KMS-11 (cell line): Measurements from ENCODE around the gene OTOL1.
"Not testable (repeated sequence)": the region's sequence is repeated elsewhere in the genome, so short reads cannot be mapped to it uniquely, and the experiment has no call there.

Experiments used
- H2AFZ ChIP-seq: fragments of 200-600 bp; sonication (generic); 2 replicates; pipeline ENCODE4 v1.6.1; 2016; ENCODE audit warnings: antibody characterized with exemption, mixed run types, low read depth
- H3K27ac ChIP-seq: fragments of 200-600 bp; sonication (generic); 2 replicates; pipeline ENCODE4 v1.6.1; 2016; ENCODE audit warnings: mild to moderate bottlenecking, mixed run types
- H3K27me3 ChIP-seq: fragments of 200-600 bp; sonication (generic); 2 replicates; pipeline ENCODE4 v1.6.1; 2017; ENCODE audit warnings: mild to moderate bottlenecking, low read depth, mixed run types, moderate library complexity; ENCODE audit not compliant: insufficient read depth
- H3K36me3 ChIP-seq: fragments of 200-600 bp; sonication (generic); 2 replicates; pipeline ENCODE4 v1.6.1; 2017; ENCODE audit warnings: mild to moderate bottlenecking, mixed run types; ENCODE audit not compliant: insufficient read depth
- H3K4me1 ChIP-seq: fragments of 200-600 bp; sonication (generic); 2 replicates; pipeline ENCODE4 v1.6.1; 2016; ENCODE audit warnings: mild to moderate bottlenecking, low read depth, mixed run types; ENCODE audit not compliant: poor library complexity, severe bottlenecking
- H3K4me2 ChIP-seq: fragments of 200-600 bp; sonication (generic); 2 replicates; pipeline ENCODE4 v1.7.0; 2016; ENCODE audit warnings: mild to moderate bottlenecking, mixed run types
- H3K4me3 ChIP-seq: fragments of 200-600 bp; sonication (generic); IDR thresholded peaks from 2 replicates; pipeline ENCODE4 v1.6.1; 2017; ENCODE audit warnings: low read depth, low read length, mixed read lengths; ENCODE audit not compliant: insufficient read depth
- H3K79me2 ChIP-seq: fragments of 200-600 bp; sonication (generic); 2 replicates; pipeline ENCODE4 v1.6.1; 2016; ENCODE audit warnings: low read depth, mixed run types; ENCODE audit not compliant: insufficient read depth
- H3K9ac ChIP-seq: fragments of 200-600 bp; sonication (generic); 2 replicates; pipeline ENCODE4 v1.6.1; 2016; ENCODE audit warnings: mild to moderate bottlenecking, mixed run types
- H4K20me1 ChIP-seq: fragments of 200-600 bp; sonication (generic); 2 replicates; pipeline ENCODE4 v1.6.1; 2016; ENCODE audit warnings: mild to moderate bottlenecking, mixed run types; ENCODE audit not compliant: insufficient read depth
- TF ChIP-seq, protein P1 (sequence below): fragments of 200-600 bp; sonication (generic); conservative IDR thresholded peaks from 2 replicates; pipeline ENCODE4 v1.6.1; 2017; ENCODE audit warnings: low read depth, mild to moderate bottlenecking, antibody characterized with exemption, low read length, moderate library complexity, mixed read lengths

OTOL1 gene

GRCh38 chr3:161474741-161475140 lies 21.9 kb upstream of the OTOL1 start:
- Histone ChIP-seq H3K79me2 (no peaks in the 10 kb centered on the region), H3K4me3 (no peak overlapping the region), H3K4me1 (no peaks in the 10 kb centered on the region), H3K9ac (no peak overlapping the region), H3K27ac (no peak overlapping the region), H4K20me1 (no peaks in the 10 kb centered on the region), H3K27me3 (no peaks in the 10 kb centered on the region), H3K36me3 (no peaks in the 10 kb centered on the region), H2AFZ (no peak overlapping the region), H3K4me2 (no peak overlapping the region)
- TF ChIP-seq, protein P1, sequence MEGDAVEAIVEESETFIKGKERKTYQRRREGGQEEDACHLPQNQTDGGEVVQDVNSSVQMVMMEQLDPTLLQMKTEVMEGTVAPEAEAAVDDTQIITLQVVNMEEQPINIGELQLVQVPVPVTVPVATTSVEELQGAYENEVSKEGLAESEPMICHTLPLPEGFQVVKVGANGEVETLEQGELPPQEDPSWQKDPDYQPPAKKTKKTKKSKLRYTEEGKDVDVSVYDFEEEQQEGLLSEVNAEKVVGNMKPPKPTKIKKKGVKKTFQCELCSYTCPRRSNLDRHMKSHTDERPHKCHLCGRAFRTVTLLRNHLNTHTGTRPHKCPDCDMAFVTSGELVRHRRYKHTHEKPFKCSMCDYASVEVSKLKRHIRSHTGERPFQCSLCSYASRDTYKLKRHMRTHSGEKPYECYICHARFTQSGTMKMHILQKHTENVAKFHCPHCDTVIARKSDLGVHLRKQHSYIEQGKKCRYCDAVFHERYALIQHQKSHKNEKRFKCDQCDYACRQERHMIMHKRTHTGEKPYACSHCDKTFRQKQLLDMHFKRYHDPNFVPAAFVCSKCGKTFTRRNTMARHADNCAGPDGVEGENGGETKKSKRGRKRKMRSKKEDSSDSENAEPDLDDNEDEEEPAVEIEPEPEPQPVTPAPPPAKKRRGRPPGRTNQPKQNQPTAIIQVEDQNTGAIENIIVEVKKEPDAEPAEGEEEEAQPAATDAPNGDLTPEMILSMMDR, result no peak

- TF ChIP-seq, protein P1, result no peak
- Histone ChIP-seq H3K4me2 (no peak overlapping the region), H3K79me2 (no peaks in the 10 kb centered on the region), H4K20me1 (no peaks in the 10 kb centered on the region), H3K36me3 (no peaks in the 10 kb centered on the region), H3K4me3 (no peak overlapping the region), H3K4me1 (no peaks in the 10 kb centered on the region), H3K27ac (no peak overlapping the region), H2AFZ (no peak overlapping the region), H3K9ac (no peak overlapping the region), H3K27me3 (no peaks in the 10 kb centered on the region)
Observed at GRCh38 chr3:161475206-161475605, 21.4 kb upstream of the OTOL1 start.

DNA sequence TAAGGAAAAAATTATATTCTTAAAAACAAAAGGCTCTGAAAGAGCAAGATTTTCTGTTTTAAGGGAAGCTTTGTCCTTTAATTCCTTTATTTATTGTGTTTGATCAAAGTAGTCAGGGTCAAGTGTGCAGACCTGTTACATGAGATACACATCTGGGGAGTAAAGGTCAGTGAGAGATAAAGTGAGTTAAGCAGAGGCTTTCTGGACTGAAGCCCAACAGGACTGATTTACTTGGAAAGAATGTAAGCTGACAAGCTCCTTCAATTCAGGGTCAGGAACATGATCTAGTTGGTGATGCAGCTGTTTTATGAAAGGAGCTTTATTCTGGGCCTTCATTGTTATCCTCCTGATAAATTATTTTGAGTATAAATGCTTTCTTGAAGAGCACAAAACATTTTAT lies 20.7 kb upstream of the OTOL1 start:
- Histone ChIP-seq H4K20me1 (no peaks in the 10 kb centered on the region), H3K79me2 (no peaks in the 10 kb centered on the region), H3K36me3 (no peaks in the 10 kb centered on the region), H3K4me3 (no peak overlapping the region), H2AFZ (no peak overlapping the region), H3K27ac (no peak overlapping the region), H3K9ac (no peak overlapping the region), H3K4me1 (no peaks in the 10 kb centered on the region), H3K4me2 (no peak overlapping the region), H3K27me3 (no peaks in the 10 kb centered on the region)
- TF ChIP-seq, protein P1, result no peak

DNA sequence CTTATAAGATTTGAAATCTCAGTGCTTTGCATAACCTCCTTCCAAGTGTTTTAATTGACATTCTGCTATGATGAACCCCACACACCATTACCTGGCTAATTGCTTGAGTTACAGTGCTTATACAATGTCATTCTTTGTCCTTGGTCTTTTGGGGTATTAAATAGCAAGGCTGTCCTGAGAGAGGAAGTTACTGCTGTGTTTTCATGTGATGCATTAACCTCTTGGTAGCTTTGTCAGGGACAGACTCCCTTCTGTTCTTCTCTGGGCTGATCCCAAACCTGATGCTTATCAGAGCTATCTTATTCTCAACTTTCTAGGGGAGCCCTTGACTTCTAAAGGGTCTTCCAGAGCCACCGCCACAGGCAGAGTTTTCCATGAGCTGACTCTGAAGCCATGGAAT lies 12.4 kb upstream of the OTOL1 start:
- TF ChIP-seq, protein P1, result no peak

GRCh38 chr3:161488284-161488683 lies 8.3 kb upstream of the OTOL1 start:
- not testable (repeated sequence) for H4K20me1 ChIP-seq, H3K4me1 ChIP-seq, H3K4me2 ChIP-seq, H3K27ac ChIP-seq, H2AFZ ChIP-seq, H3K79me2 ChIP-seq, H3K4me3 ChIP-seq, H3K36me3 ChIP-seq, H3K9ac ChIP-seq, H3K27me3 ChIP-seq

More for the DNA sequence above, 12.4 kb upstream of the OTOL1 start:
- Histone ChIP-seq H2AFZ (no peak overlapping the region), H3K4me3 (no peak overlapping the region), H3K4me1 (no peaks in the 10 kb centered on the region), H3K4me2 (no peak overlapping the region), H3K79me2 (no peaks in the 10 kb centered on the region), H3K27me3 (no peaks in the 10 kb centered on the region), H3K9ac (no peak overlapping the region), H4K20me1 (no peaks in the 10 kb centered on the region), H3K27ac (no peak overlapping the region), H3K36me3 (no peaks in the 10 kb centered on the region)
